HG02938 (cell line): ENCODE results near the gene EIF3K.
"Not testable (repeated sequence)": the region's sequence is repeated elsewhere in the genome, so short reads cannot be mapped to it uniquely, and the experiment has no call there.

Experiments
- ATAC-seq: cut with Tn5 transposase; IDR thresholded peaks from one replicate; pipeline ENCODE4 v1.9.1; 2021; ENCODE audit warnings: mild to moderate bottlenecking, moderate library complexity; ENCODE audit not compliant: unreplicated experiment

The EIF3K gene

GRCh38 chr19:38618590-38619360, at the start of gene EIF3K:
Gene EIF3K (plus strand): TSS chr19:38619188. CDS start chr19:38619269, 81 bp downstream.
- ATAC-seq: peak; percentile 69

GRCh38 chr19:38569368-38569983, 49.5 kb upstream of the EIF3K start:
- no peak for ATAC-seq

GRCh38 chr19:38571682-38572081, 47.3 kb upstream of the EIF3K start:
- ATAC-seq: no peak

- ATAC-seq: no peak
These were observed 41.2 kb upstream of the EIF3K start for GRCh38 chr19:38577826-38578225.

- ATAC-seq: not testable (repeated sequence)
These were observed 39.7 kb upstream of the EIF3K start for GRCh38 chr19:38579304-38579703.

GRCh38 chr19:38580080-38580479, 38.9 kb upstream of the EIF3K start:
- ATAC-seq: no peak

- no peak for ATAC-seq
These were observed 35.6 kb upstream of the EIF3K start for GRCh38 chr19:38583219-38583984.

- no peak for ATAC-seq
These were observed 35.0 kb upstream of the EIF3K start for GRCh38 chr19:38583985-38584305.

GRCh38 chr19:38587562-38587961, 31.4 kb upstream of the EIF3K start:
- ATAC-seq: no peak

- ATAC-seq: no peak
These were observed 30.9 kb upstream of the EIF3K start for GRCh38 chr19:38588041-38588440.

- ATAC-seq: no peak
These were observed 26.0 kb upstream of the EIF3K start for GRCh38 chr19:38592940-38593339.

- ATAC-seq: no peak
These were observed 22.7 kb upstream of the EIF3K start for GRCh38 chr19:38596057-38596981.

- ATAC-seq: no peak
These were observed 21.9 kb upstream of the EIF3K start for GRCh38 chr19:38597075-38597474.

GRCh38 chr19:38599722-38600121, 19.3 kb upstream of the EIF3K start:
- ATAC-seq: no peak

- not testable (repeated sequence) for ATAC-seq
These were observed 16.1 kb upstream of the EIF3K start for GRCh38 chr19:38602856-38603255.

- ATAC-seq: no peak
These were observed 12.9 kb upstream of the EIF3K start for GRCh38 chr19:38606131-38606530.

GRCh38 chr19:38614289-38614688, 4.7 kb upstream of the EIF3K start:
- ATAC-seq: no peak

- ATAC-seq: no peak
These were observed 3.9 kb upstream of the EIF3K start for GRCh38 chr19:38615007-38615581.

- no peak for ATAC-seq
These were observed 2.7 kb upstream of the EIF3K start for GRCh38 chr19:38616265-38616664.

GRCh38 chr19:38617283-38617763, 1.7 kb upstream of the EIF3K start:
- ATAC-seq: no peak
